IPS-NIHi7 (cell line): ENCODE data around the gene RS1.

Source experiments
- DNase-seq: peaks from one replicate; pipeline ENCODE4 v3.0.0; 2012; ENCODE audit warnings: mixed read lengths; ENCODE audit errors: extremely low spot score

The RS1 gene

DNA sequence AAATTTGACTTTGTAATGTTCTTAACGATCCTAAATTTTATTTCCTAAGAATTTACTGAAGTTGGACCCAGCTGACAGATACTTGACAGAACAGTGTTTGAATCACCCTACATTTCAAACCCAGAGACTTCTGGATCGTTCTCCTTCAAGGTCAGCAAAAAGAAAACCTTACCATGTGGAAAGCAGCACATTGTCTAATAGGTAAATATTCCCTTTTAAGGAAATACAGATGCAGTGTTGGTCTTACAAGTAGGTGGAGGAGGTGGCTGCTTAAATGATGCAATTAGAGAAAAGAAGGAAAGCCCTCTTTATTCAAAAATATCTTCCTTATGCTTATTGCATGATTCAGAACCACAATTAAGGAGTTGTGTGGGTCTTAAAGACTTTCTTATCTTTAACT lies 73.5 kb downstream of the RS1 start:
- DNase-seq: no peak

DNA sequence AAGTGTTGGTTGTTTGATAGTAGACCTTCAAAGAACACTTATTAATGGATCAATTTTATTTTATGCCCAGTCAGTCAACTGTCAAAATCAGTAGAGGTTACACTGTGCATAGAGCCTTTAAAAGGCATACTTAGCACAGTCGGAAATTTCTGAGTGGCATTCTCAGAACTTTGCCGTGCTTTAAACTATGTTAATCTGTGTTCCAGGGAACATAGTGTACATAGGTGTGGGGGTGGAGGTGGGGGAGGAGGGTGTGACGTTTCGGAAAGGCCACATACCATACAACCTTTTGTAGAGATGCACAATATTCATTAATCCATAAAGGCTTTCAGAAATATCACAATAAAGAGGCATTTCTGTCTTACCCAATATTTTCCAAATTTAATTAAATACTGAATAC lies 75.8 kb downstream of the RS1 start:
- no peak for DNase-seq

DNA sequence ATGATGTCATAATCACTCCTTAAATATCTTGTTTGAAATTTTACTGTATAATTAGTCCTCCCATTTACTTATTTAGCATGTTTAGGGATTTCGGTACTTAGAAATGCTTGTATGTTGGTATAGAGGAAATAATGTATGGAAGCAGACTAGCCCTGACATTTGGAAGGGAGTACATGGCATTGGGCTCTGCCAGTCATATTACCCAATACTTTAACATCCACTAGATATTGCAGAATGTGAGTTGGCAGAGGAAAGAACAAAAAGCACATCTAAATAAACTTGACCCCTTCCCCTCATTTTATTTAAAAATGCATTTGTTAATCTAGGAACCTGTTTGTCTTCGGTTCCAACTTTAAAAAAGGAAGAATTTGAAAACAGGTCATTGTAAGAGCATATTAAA lies 77.8 kb downstream of the RS1 start:
- no peak for DNase-seq

DNA sequence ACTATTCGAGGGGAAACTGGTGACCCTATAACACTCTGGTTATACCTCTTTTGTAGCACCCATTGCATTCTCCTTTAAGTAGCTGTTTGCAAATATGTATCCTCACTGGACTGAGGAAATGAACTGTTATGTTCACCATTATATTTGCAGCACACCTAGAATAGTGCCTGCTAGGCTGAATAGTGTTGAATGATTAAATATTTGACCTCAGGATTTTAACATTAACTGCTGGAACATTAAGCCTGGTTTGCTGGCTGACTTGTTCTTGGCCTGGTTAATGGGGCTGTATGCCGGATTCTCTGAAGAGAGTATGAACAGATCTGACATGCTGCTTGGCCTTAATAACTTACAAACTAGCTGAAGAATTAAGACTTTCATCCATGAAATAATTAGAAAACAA lies 80.1 kb downstream of the RS1 start:
- no peak for DNase-seq
